Thyroid gland (tissue), 4 donors: ENCODE results near the gene SSTR5.

ENCODE experiments used
- CTCF ChIP-seq, 6 experiments: fragments of 200-600 bp in 3 of 6; fragments of 450-650 bp in 3 of 6; sonication (generic) in 3 of 6; IDR thresholded peaks; one replicate each; pipeline ENCODE4 v1.5.1; 2016 to 2019; ENCODE audit warnings: antibody characterized with exemption in 6 of 6, mild to moderate bottlenecking in 2 of 6, inconsistent platforms in 1 of 6, moderate library complexity in 1 of 6
- POLR2A ChIP-seq, 2 donors: fragments of 450-650 bp; IDR thresholded peaks; one replicate each; pipeline ENCODE4 v1.6.1; 2017; ENCODE audit warnings: antibody characterized with exemption in 2 of 2, mild to moderate bottlenecking in 2 of 2, moderate library complexity in 1 of 2

DNA sequence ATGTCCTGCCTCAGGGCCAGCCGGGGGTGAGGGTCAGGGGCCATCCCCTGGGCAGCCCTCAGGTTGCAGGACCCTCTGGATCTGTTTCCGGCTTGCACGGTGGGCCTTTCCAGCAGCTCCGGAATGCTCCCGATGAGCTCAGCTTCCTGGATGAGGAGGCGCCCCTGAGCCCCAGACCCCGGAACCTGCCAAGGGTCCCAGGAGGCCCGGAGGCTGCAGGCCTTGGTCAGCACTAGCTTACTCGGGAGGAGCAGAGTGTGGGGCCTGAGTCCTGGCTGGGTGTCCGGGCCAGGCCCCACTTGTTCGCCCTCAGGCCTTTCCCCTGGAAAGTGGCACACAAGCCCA, 31.1 kb downstream of the SSTR5 start:
- no peak for TF ChIP-seq POLR2A (IDR thresholded peaks at IDR 0.05)
- TF ChIP-seq CTCF (IDR thresholded peaks at IDR 0.05): no peak
